Posterior cingulate gyrus (tissue), 11 donors: ENCODE data around the gene EEF1AKMT1.

Source experiments
- DNase-seq, 10 donors: peaks; one replicate each; pipeline versions ENCODE4 v3.0.0 to v3.0.0-alpha.2; 2020 to 2021; ENCODE audit warnings: mixed read lengths in 3 of 10
- intact Hi-C: fragments of 100-400 bp; cut with DNase I; formaldehyde crosslinking; loops from one replicate; pipeline ENCODE4 v1.15.1; 2023

The EEF1AKMT1 gene

GRCh38 chr13:20773194-20774080 is at the start of gene EEF1AKMT1:
TSS of gene EEF1AKMT1 (minus strand) at chr13:20773961. CDS start at chr13:20757598, 16,363 bp downstream.
- peak; percentile 80 to 98 (median 88) for DNase-seq
- intact Hi-C loops = loop anchor here (5.0 to 10.0 kb wide), 2 partner anchors 71 to 209 kb away; partner anchors contain the start of genes IFT88 and IL17D

GRCh38 chr13:20823071-20823470 is 49.3 kb upstream of the EEF1AKMT1 start:
- intact Hi-C loops = no loop called here
- DNase-seq = no peak

GRCh38 chr13:20822406-20822805 is 48.6 kb upstream of the EEF1AKMT1 start:
- intact Hi-C loops = no loop called here
- DNase-seq = no peak

- no peak for DNase-seq
- intact Hi-C loops = no loop called here
These were observed 46.0 kb upstream of the EEF1AKMT1 start for GRCh38 chr13:20819715-20820114.

GRCh38 chr13:20815464-20815863 is 41.7 kb upstream of the EEF1AKMT1 start:
- no peak for DNase-seq
- intact Hi-C loops = no loop called here

- peak in 1 of 10 donors; percentile 6 for DNase-seq
- intact Hi-C loops = no loop called here
These were observed 40.6 kb upstream of the EEF1AKMT1 start for GRCh38 chr13:20814224-20814910.

- intact Hi-C loops = no loop called here
- DNase-seq = no peak
These were observed 39.1 kb upstream of the EEF1AKMT1 start for GRCh38 chr13:20812890-20813289.

- no peak for DNase-seq
- intact Hi-C loops = no loop called here
These were observed 37.0 kb upstream of the EEF1AKMT1 start for GRCh38 chr13:20810808-20811207.

GRCh38 chr13:20808874-20809273 is 35.1 kb upstream of the EEF1AKMT1 start:
- intact Hi-C loops = no loop called here
- no peak for DNase-seq

GRCh38 chr13:20803180-20803965 is 29.6 kb upstream of the EEF1AKMT1 start:
- no peak for DNase-seq
- intact Hi-C loops = no loop called here

GRCh38 chr13:20801707-20802106 is 27.9 kb upstream of the EEF1AKMT1 start:
- no peak for DNase-seq
- intact Hi-C loops = no loop called here

GRCh38 chr13:20799726-20800416 is 26.1 kb upstream of the EEF1AKMT1 start:
- intact Hi-C loops = no loop called here

GRCh38 chr13:20798027-20798426 is 24.3 kb upstream of the EEF1AKMT1 start:
- DNase-seq = no peak
- intact Hi-C loops = no loop called here

More at GRCh38 chr13:20799726-20800416, 26.1 kb upstream of the EEF1AKMT1 start:
- no peak for DNase-seq

- DNase-seq = peak in 1 of 10 donors; percentile 37
- intact Hi-C loops = no loop called here
These were observed 23.2 kb upstream of the EEF1AKMT1 start for GRCh38 chr13:20796791-20797508.

- intact Hi-C loops = no loop called here
- DNase-seq = no peak
These were observed 15.9 kb upstream of the EEF1AKMT1 start for GRCh38 chr13:20789665-20790064.

- no peak for DNase-seq
- intact Hi-C loops = no loop called here
These were observed 14.6 kb upstream of the EEF1AKMT1 start for GRCh38 chr13:20788312-20788711.

GRCh38 chr13:20787180-20787579 is 13.4 kb upstream of the EEF1AKMT1 start:
- intact Hi-C loops = no loop called here
- no peak for DNase-seq

GRCh38 chr13:20782116-20782708 is 8.5 kb upstream of the EEF1AKMT1 start:
- DNase-seq = no peak
- intact Hi-C loops = no loop called here

- DNase-seq = no peak
- intact Hi-C loops = no loop called here
These were observed 6.6 kb upstream of the EEF1AKMT1 start for GRCh38 chr13:20780317-20780716.
